GM18499 (cell line): Measurements from ENCODE around the gene MROH2A.
"Not testable (repeated sequence)": the region's sequence is repeated elsewhere in the genome, so short reads cannot be mapped to it uniquely, and the experiment has no call there.

ENCODE experiments used
- ATAC-seq: cut with Tn5 transposase; IDR thresholded peaks from one replicate; pipeline ENCODE4 v1.9.1; 2021; ENCODE audit warnings: moderate number of reproducible peaks; ENCODE audit not compliant: insufficient read depth, unreplicated experiment

MROH2A gene, protein sequence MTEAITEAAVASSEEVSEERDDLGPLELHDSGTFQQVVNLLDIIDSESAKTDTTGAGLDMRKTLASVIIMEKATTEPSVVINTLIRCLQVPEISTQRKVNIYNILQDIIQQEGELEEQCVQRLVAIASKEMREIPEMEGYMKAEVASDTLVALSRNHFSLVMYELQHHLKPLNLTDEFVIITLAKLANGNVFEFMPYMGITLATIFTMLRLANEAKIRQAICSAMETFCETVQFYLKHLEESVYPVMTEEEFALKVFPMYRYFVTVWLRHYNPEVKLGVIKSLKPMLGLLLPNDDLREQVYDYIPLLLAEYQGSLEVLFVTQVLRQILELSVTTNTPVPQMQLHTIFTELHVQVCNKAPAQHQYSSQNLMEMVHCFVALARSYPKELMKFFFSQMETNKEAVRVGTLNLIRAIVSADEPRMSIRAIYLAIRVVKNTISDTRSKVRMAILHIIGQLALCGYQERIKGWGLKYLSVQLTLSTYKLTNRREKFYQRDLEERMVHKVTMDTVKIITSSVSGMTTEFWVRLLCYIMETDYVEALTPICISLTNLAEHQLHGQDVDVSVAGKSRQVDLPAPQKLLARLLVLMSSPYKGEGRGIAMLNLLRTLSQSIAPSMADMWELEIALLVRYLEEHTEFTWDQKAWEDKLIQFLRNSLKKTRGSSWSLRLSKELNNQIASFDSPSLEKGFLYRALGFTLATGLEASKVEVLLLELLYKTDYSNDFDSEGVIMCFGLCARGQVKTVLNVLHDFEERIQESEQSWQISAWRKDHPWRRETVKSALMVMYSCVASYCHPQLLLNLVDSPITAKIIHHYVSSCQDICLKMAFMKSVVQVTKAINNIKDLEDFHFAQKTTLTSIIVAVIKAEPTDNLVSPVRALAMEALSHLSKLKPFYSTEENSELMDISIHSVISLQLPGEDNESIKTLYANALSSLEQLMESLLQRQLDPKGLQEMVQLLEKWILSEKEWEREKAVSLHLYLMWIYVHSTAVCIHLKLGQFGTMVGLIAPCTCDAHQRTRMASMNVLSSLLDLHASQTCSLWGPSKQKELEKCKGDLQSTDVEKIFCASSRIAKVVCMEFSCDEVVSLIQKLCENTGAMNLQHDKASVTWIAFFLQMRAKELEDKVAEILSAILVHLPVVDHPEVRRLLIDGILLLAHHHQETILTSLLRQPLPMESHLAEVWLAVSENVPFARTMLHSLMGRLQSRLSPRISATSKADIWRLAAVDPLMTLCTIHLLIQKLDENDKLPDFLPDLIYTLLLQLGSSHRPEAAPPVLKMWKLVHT (N-terminal part only)

DNA sequence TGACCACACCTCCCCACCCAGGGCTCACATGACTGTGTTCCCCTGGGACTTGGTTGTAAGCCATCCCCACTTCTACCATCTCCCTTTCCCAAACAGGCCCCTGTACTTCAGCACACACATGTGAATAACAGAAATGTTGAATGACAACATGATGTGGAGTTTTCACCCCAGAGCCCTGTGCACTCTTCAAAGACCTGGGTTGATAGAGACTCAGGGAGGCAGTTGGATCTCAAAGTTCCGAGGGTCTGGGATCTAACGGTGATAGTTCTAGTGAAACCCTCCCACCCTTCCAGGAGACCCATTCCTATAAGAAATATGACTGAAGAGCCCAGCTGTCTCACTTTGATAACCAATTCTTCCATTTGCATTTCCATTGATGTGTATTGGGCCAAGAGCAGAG is at the start of gene MROH2A:
Gene MROH2A (plus strand): TSS at position 301 of the 400 bp plus-strand sequence. CDS start 1,029 bp downstream, outside the sequence.
- ATAC-seq: no peak

- no peak for ATAC-seq
Observed at GRCh38 chr2:233728723-233729301, 49.3 kb upstream of the MROH2A start, which contains the start of gene UGT1A3. Gene UGT1A3 (plus strand): TSS chr2:233729042. CDS start chr2:233729127, 85 bp downstream.

GRCh38 chr2:233736868-233737653 is 41.1 kb upstream of the MROH2A start:
- not testable (repeated sequence) for ATAC-seq

- ATAC-seq: no peak
Observed at GRCh38 chr2:233740870-233741269, 37.3 kb upstream of the MROH2A start.

GRCh38 chr2:233743464-233744259 is 34.5 kb upstream of the MROH2A start:
- ATAC-seq: no peak

DNA sequence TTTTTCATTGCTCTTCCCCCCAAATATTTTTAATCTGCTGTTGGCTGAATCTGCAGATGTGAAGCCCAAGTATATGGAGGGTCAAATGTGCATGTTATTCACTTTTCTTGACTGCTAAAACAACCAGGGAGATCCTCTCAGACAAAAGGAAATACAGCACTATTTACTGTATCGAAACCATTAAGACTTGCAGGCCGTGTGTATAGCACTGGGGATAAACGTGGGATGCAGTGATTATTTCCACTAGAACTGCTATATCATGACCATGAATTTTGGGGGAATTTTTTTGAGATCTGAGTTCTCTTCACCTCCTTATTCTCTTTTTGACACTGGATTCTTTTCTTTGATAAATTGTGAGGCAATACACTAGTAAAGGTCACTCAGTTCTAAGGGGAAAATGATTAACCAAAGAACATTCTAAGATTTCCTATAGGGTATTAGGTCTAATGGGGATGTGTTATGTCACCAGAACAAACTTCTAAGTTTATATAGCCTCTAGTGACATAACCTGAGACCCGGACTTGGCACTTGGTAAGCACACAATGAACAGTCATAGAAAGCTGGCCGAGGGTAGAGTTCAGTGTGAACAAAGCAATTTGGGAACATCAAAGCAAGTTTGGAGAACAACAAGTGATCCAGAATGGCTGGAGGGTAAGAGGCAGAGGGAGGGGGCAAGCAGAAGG is 32.9 kb upstream of the MROH2A start:
- no peak for ATAC-seq

DNA sequence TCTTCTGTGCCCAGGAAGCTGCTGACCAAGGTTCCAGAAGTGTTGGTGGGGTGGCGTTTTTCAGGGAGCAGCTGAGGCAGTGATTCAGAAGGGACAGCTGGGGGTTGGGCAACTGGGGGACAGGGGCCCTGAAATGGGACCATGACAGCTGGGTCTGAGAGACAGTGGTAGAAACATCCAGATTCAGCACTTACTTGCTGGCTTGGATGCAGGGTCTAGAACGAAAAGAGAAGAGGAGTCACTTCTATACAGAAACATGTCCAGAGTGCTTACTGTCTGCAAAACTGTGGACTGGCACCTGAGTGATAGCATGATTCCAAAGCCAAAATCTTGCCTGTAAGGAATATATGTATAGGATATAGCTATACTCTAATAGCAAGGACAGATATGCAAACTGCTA is 32.3 kb upstream of the MROH2A start:
- not testable (repeated sequence) for ATAC-seq

DNA sequence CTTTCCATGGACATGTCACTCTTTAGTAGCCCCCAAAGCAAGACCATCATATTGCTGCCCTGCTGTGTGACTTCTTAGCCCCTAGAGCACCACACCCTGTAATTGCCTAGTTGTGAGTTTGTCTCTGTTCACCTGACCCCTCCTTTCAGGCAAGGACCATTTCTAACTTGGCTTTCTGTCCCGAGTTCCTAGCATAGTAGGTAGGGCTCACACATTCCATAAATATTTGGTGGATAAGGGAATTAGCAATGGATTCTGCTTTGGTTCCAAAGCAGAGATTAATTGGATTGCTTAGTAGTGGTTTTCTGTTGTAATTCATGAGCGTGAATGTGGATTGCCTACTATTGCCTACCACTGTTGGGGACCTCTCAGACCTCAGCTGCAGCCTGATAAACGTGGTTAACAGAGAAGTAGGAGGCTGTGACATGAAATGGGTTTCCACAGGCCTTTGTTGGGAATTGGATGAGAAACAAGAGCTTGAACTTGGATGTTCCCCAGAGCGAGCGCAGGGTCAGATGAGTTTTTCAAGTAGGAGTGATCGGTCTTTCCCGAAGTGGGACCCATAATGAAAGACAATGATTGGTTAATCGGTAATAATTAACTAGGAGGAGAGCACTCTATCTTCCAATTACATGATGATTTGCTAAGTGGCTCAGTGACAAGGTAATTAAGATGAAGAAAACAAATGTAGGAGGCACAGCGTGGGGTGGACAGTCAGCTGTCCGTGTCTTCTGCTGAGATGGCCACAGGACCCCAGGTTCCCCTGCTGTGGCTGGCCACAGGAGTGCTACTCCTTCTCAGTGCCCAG is 31.5 kb upstream of the MROH2A start:
- no peak for ATAC-seq

GRCh38 chr2:233747283-233747544 is 30.9 kb upstream of the MROH2A start:
- no peak for ATAC-seq

DNA sequence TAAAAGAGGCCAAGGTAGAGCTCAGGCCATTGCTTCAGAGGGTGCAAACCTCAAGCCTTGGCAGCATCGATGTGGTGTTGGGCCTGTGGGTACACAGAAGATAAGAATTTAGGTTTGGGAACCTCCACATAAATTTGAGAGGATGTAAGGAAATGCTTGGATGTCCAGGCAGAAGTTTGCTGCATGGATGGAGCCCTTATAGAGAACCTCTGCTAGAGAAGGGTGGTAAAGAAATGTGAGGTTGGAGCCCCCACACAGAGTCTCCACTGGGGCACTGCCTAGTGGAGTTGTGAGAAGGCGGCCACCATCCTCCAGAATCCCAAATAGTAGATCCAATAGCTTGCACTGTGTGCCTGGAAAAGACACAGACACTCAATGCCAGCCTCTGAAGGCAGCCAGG is 27.4 kb upstream of the MROH2A start:
- not testable (repeated sequence) for ATAC-seq

- ATAC-seq: not testable (repeated sequence)
Observed at GRCh38 chr2:233751212-233752009, 26.7 kb upstream of the MROH2A start.

- ATAC-seq: no peak
Observed at GRCh38 chr2:233754872-233755611, 23.1 kb upstream of the MROH2A start.

- no peak for ATAC-seq
Observed at GRCh38 chr2:233756429-233757081, 21.6 kb upstream of the MROH2A start.

- ATAC-seq: no peak
Observed at GRCh38 chr2:233758141-233758540, 20.0 kb upstream of the MROH2A start.

GRCh38 chr2:233758849-233759248 is 19.3 kb upstream of the MROH2A start:
- ATAC-seq: no peak
